ENCODE data around the gene IGLL1. TPM values are rescaled to one million over a fixed set of nuclear protein-coding genes. Genes with fewer than 3 reads are reported as not detected.
A peak's percentile ranks its signal among the peaks of the same experiment; 100 is the strongest.
"Not testable (repeated sequence)": the region's sequence is repeated elsewhere in the genome, so short reads cannot be mapped to it uniquely, and the experiment has no call there.

IGLL1 gene
- total RNA-seq, 3 donors from 2014 or later = not detected

GRCh38 chr22:23575601-23576000 lies 4.5 kb downstream of the IGLL1 start:
- no peak for ATAC-seq
- H3K4me1 Mint-ChIP-seq (ENCODE audit: low read depth) = no peaks in the 10 kb centered on the region
- no peak for DNase-seq
- H3K36me3 Mint-ChIP-seq (ENCODE audit: insufficient read depth) = no peaks in the 10 kb centered on the region
- peaks cover 3% of the 10 kb centered on the region for H3K9me3 Mint-ChIP-seq
- no peak overlapping the region for H3K4me3 Mint-ChIP-seq
- H3K27me3 Mint-ChIP-seq (ENCODE audit: low read depth) = peaks cover 32% of the 10 kb centered on the region

DNA sequence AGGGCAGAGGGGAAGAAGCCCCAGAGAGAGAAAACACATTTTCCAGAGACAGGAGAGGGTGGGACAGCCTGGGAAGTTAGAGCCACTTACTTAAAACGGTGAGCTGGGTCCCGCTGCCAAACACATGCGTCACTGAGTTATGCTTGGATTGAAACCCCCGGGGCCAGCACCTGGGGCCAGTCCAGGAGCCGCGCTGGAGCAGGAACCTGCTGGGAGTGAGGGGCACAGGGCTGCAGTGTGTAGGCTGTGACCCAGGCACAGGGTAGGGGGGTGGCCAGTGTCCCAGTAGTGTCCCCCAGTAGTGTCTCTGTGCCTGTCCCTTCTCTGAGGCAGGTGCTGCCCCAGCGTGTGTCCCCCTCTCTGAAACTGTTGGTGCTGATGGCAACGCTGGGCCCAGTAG lies 5.2 kb downstream of the IGLL1 start:
- H3K4me1 Mint-ChIP-seq (ENCODE audit: low read depth) = no peaks in the 10 kb centered on the region
- no peaks in the 10 kb centered on the region for H3K36me3 Mint-ChIP-seq (ENCODE audit: insufficient read depth)
- no peak overlapping the region for H3K4me3 Mint-ChIP-seq
- ATAC-seq = no peak
- H3K27me3 Mint-ChIP-seq (ENCODE audit: low read depth) = peaks cover 29% of the 10 kb centered on the region
- DNase-seq = no peak
- peaks cover 3% of the 10 kb centered on the region for H3K9me3 Mint-ChIP-seq

DNA sequence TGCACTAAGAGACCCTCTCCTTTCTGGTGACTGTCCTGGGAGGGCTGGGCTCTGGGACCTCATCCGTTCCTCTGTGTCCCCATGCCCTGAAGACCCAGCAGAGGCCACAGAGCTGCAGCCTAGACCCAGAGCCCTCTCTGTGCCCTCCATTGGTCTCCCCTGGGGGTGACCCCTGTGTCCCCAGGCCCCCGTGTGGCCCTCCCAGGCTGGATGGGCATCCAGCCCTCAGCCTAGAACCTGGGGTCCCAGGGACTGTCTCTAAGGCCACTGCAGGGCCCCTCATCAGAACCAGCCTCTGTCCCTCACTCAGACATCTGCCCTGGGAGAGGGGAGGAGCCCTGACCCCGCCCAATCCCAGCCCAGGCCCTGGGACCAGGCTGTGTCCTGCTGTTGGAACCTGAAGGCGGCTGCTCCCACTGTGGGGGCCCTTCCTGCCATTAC lies 5.7 kb downstream of the IGLL1 start:
- DNase-seq (no peak), ATAC-seq (no peak)
- no peak overlapping the region for H3K4me3 Mint-ChIP-seq
- peaks cover 3% of the 10 kb centered on the region for H3K9me3 Mint-ChIP-seq
- peaks cover 27% of the 10 kb centered on the region for H3K27me3 Mint-ChIP-seq (ENCODE audit: low read depth)
- no peaks in the 10 kb centered on the region for H3K36me3 Mint-ChIP-seq (ENCODE audit: insufficient read depth)
- no peaks in the 10 kb centered on the region for H3K4me1 Mint-ChIP-seq (ENCODE audit: low read depth)

DNA sequence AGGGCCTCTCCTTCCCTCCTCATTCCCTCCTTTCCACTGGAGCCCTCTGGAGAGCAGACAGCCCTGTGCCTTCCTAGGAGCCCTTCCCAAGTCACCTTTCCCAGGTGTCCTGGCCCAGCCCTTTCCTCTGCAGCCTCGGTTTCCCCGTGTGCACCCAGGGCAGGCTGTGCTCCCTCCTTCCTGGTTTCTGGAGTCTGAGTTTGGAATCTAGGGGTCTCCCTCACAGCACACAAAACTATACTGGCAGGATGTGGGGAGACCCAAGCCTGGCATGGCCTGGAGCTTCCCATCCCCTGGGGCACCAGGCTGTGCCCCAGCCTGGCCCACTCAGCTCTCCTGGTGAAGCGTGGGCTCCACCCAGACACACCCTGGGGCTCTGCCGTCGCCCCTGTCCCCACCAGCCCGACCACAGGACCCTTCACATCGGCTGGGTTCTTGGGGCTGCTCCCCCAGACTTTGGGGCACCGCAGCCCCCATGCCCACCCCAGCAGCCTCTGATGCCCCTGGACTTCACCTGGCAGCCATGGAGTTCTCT lies 6.3 kb downstream of the IGLL1 start:
- DNase-seq; H3K4me1 Mint-ChIP-seq (ENCODE audit: low read depth); H3K4me3 Mint-ChIP-seq; ATAC-seq; H3K36me3 Mint-ChIP-seq (ENCODE audit: insufficient read depth); H3K9me3 Mint-ChIP-seq: not testable (repeated sequence)
- H3K27me3 Mint-ChIP-seq (ENCODE audit: low read depth) = peaks cover 29% of the 10 kb centered on the region

DNA sequence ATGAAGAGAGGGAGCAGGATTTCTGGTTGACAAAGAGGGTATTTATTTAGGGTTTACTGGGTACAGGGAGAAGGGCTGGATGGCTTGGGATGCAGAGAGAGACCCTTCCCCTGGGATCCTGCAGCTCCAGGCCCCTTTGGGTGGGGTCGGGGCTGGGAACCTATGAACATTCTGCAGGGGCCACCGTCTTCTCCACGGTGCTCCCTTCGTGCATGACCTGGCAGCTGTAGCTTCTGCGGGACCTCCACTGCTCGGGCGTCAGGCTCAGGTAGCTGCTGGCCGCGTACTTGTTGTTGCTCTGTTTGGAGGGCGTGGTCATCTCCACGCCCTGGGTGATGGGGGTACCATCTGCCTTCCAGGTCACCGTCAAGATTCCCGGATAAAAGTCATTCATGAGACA lies 7.0 kb downstream of the IGLL1 start:
- H3K4me3 Mint-ChIP-seq; DNase-seq; H3K36me3 Mint-ChIP-seq (ENCODE audit: insufficient read depth); H3K9me3 Mint-ChIP-seq; ATAC-seq; H3K4me1 Mint-ChIP-seq (ENCODE audit: low read depth): not testable (repeated sequence)
- H3K27me3 Mint-ChIP-seq (ENCODE audit: low read depth) = peaks cover 25% of the 10 kb centered on the region

DNA sequence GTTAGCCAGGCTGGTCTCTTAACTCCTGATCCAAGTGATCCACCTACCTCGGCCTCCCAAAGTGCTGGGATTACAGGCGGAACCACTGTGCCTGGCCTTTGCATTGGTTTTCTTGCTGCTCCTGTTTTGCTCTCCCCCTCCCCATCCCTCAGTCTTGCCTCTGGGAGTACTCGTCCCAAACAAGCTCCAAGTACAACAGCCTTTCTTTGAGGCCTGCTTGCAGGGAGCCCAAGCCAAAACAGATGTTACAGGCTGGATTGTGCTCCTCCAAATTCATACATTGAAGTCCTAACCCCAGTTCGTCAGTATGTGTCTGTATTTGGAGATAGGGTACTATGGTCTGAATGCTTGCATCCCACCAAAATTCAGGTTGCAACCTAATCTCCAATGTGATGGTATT lies 8.6 kb downstream of the IGLL1 start:
- no peak for ATAC-seq
- Mint-ChIP-seq H3K9me3 (peaks cover 3% of the 10 kb centered on the region), H3K36me3 (ENCODE audit: insufficient read depth) (no peaks in the 10 kb centered on the region), H3K4me1 (ENCODE audit: low read depth) (no peaks in the 10 kb centered on the region), H3K4me3 (no peak overlapping the region), H3K27me3 (ENCODE audit: low read depth) (peaks cover 28% of the 10 kb centered on the region)
- DNase-seq = no peak

DNA sequence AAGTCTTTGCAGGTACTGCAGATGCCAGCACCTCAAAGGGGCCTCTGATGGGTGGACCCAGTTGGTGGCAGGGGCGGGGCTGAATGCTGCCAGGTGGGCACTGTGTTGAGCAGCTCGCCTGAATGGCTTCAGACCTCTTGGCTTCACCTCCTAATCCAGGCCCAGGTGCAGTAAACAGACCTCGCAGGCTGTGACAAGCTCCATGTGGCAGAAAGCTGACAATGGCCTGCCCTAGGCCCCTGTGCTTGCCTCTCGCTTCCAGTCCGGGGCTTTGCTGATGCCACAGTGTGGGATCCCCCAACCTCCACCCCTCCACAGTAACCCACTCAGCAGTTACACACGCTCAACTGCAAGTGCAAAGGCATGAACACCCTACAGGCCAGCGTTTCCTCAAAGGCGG lies 9.4 kb downstream of the IGLL1 start:
- no peak overlapping the region for H3K4me3 Mint-ChIP-seq
- H3K36me3 Mint-ChIP-seq (ENCODE audit: insufficient read depth) = no peaks in the 10 kb centered on the region
- ATAC-seq (no peak), DNase-seq (no peak)
- H3K9me3 Mint-ChIP-seq = peaks cover 3% of the 10 kb centered on the region
- peaks cover 24% of the 10 kb centered on the region for H3K27me3 Mint-ChIP-seq (ENCODE audit: low read depth)
- H3K4me1 Mint-ChIP-seq (ENCODE audit: low read depth) = peaks cover 2% of the 10 kb centered on the region

DNA sequence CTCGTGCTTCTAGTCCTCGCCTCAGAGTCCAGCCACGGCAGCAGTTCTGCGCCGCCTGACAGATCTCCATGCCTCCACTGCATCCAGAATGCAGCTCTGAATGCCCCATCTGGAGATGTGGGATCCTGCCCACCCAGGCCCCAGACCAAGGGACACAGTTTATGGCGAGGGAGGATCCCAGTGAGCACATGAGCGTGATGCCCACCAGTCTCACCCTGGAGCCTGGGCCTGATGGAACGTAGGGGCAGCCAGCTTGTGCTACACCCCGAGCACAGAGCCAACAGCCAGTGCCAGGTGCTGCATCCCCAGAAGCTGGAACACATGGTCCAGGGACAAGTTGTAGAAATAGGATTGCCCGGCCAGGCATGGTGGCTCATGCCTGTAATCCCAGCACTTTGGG lies 10.4 kb downstream of the IGLL1 start:
- DNase-seq = no peak
- H3K4me1 Mint-ChIP-seq (ENCODE audit: low read depth) = peaks cover 6% of the 10 kb centered on the region
- no peak overlapping the region for H3K4me3 Mint-ChIP-seq
- no peaks in the 10 kb centered on the region for H3K36me3 Mint-ChIP-seq (ENCODE audit: insufficient read depth)
- peaks cover 3% of the 10 kb centered on the region for H3K9me3 Mint-ChIP-seq
- ATAC-seq = no peak
- peaks cover 24% of the 10 kb centered on the region for H3K27me3 Mint-ChIP-seq (ENCODE audit: low read depth)

DNA sequence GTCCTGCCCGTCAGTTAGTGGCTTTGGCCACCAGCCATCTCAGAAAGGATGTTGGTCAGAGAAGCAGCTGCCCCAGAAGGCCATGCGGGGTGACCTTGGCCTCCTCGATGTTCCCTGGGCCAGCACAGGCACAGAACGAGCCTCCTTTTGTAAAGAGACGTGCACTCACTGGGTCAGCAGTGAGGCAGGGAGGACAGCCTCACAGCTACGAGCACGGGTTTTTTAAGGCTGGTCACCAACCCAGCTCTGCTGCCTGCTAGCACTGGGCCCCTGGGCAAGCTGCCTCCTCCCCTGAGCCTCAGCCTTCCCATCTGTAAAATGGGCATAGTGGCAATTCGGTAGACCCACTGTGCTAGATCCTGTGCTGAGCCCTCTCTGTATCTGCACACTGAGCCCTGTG lies 10.8 kb downstream of the IGLL1 start:
- Mint-ChIP-seq H3K4me1 (ENCODE audit: low read depth) (peaks cover 6% of the 10 kb centered on the region), H3K27me3 (ENCODE audit: low read depth) (peaks cover 28% of the 10 kb centered on the region), H3K9me3 (peaks cover 3% of the 10 kb centered on the region), H3K36me3 (ENCODE audit: insufficient read depth) (no peaks in the 10 kb centered on the region), H3K4me3 (no peak overlapping the region)
- no peak for DNase-seq
- no peak for ATAC-seq

- DNase-seq = no peak
- peaks cover 6% of the 10 kb centered on the region for H3K4me1 Mint-ChIP-seq (ENCODE audit: low read depth)
- peak overlapping the region; percentile 48 for H3K4me3 Mint-ChIP-seq
- H3K36me3 Mint-ChIP-seq (ENCODE audit: insufficient read depth) = no peaks in the 10 kb centered on the region
- ATAC-seq = no peak
- H3K9me3 Mint-ChIP-seq = peaks cover 2% of the 10 kb centered on the region
- H3K27me3 Mint-ChIP-seq (ENCODE audit: low read depth) = peaks cover 40% of the 10 kb centered on the region
Measured at GRCh38 chr22:23566705-23567475, 13.2 kb downstream of the IGLL1 start.

DNA sequence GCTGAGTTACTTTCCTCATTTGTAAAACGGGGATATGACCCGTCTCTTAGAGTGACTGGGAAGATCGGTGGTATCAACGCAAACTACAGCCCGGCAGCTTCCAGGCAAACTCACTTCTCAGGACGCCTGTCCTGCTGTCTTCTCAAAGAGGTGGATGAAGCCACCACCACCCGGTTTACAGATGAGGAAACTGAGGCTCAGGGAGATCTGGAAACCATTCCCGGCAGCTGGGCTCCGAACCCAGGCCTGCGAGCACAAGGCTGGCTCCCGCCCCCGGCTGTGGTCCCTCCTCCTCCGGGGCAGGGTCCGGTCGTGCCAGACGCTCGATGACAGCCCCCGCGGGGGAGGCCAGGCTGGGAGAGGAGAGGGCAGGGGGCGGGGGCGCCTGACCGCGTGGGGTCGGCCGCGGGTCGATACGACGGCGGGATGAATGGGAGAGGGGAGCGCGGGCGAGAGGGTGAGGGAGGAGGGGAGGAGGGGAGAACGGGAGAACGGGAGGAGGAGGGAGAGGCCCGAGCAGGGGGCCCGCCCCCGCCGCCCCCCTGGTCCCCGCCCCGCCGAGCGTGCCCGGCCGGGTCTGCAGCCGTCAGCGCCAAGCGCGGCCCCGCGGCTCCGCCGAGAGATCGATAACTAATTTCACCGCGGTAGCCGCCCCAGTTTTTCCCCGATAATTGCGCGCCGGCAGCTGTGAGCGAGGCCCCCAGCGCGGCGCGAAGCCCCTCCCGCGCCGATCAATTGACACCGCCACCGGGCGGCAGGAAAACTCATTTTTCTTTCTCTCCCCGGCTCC lies 14.0 kb downstream of the IGLL1 start:
- Mint-ChIP-seq H3K27me3 (ENCODE audit: low read depth) (peaks cover 40% of the 10 kb centered on the region), H3K4me1 (ENCODE audit: low read depth) (peaks cover 6% of the 10 kb centered on the region), H3K9me3 (no peaks in the 10 kb centered on the region), H3K36me3 (ENCODE audit: insufficient read depth) (no peaks in the 10 kb centered on the region), H3K4me3 (peak overlapping the region; percentile 78)
- ATAC-seq (peak; percentile 46 to 54), DNase-seq (no peak)

- Mint-ChIP-seq H3K4me3 (peak overlapping the region; percentile 78), H3K36me3 (ENCODE audit: insufficient read depth) (no peaks in the 10 kb centered on the region), H3K27me3 (ENCODE audit: low read depth) (peaks cover 40% of the 10 kb centered on the region), H3K9me3 (no peaks in the 10 kb centered on the region), H3K4me1 (ENCODE audit: low read depth) (peaks cover 6% of the 10 kb centered on the region)
- ATAC-seq (peak; percentile 39 to 62), DNase-seq (no peak)
Measured at GRCh38 chr22:23565305-23565914, 14.7 kb downstream of the IGLL1 start.

DNA sequence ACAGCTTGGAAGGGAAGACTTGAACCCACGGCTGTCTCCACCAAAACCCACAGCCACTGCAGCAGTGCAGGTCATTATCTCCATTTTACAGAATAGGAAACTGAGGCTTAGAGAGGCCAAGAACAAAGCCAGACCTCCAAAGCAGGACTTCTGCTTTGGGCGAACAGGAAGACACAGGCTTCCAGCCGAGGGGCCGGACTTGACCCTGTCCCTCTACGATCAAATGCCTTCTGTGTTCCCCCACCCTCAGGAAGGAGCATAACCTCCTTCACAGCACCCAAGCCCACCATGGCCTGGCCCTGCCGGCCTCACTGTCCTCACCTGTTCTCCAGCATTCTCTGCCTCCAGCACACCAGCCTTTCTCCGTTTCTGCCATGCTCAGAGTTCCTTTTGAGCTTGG lies 15.8 kb downstream of the IGLL1 start:
- H3K27me3 Mint-ChIP-seq (ENCODE audit: low read depth) = peaks cover 40% of the 10 kb centered on the region
- ATAC-seq (no peak), DNase-seq (no peak)
- no peaks in the 10 kb centered on the region for H3K9me3 Mint-ChIP-seq
- no peaks in the 10 kb centered on the region for H3K36me3 Mint-ChIP-seq (ENCODE audit: insufficient read depth)
- H3K4me1 Mint-ChIP-seq (ENCODE audit: low read depth) = peaks cover 6% of the 10 kb centered on the region
- H3K4me3 Mint-ChIP-seq = no peak overlapping the region

DNA sequence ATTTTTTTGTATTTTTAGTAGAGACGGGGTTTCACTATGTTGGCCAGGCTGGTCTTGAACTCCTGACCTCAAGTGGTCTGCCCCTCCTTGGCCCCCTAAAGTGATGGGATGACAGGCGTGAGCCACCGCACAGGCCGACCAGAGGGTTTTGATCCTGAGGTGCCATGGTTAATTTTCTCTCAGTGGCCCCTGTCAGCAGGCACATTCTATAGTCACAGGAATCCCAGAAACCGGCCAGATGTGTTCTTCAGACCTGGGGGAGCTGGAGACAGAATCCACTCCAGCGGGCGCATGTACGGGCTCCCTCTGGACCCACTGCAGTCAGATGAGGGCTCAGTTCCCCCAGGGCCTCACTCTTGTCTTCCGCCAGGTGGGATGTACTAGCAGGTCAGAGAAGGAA lies 17.0 kb downstream of the IGLL1 start:
- H3K27me3 Mint-ChIP-seq (ENCODE audit: low read depth) = peaks cover 35% of the 10 kb centered on the region
- peaks cover 6% of the 10 kb centered on the region for H3K4me1 Mint-ChIP-seq (ENCODE audit: low read depth)
- no peak for ATAC-seq
- H3K9me3 Mint-ChIP-seq = no peaks in the 10 kb centered on the region
- H3K4me3 Mint-ChIP-seq = no peak overlapping the region
- DNase-seq = no peak
- no peaks in the 10 kb centered on the region for H3K36me3 Mint-ChIP-seq (ENCODE audit: insufficient read depth)

All from activated T-cell treated with anti-CD3 and anti-CD28 coated beads, Interleukin-2, amount 50 U/mL, for 4 hours (primary cell).